Body of pancreas (tissue), 4 donors: ENCODE data around the gene PARP11. TPM values are rescaled to one million over a fixed set of nuclear protein-coding genes. Genes with fewer than 3 reads are reported as not detected.

Experiments used
- ATAC-seq: fragments of 150-250 bp; one replicate; pipeline ENCODE4 v1.9.1; 2016
- DNase-seq, 4 donors: peaks; one replicate each; pipeline ENCODE4 v3.0.0-alpha.2; 2019
- H3K27ac ChIP-seq, 4 donors: fragments of 200-600 bp; sonication (generic); 1 replicate in 3 of 4; 2 replicates in 1 of 4; pipeline versions ENCODE4 v1.5.1 to v1.6.1; 2016 to 2019; ENCODE audit warnings: mild to moderate bottlenecking in 1 of 4, mixed read lengths in 1 of 4, moderate library complexity in 1 of 4
- H3K27me3 ChIP-seq, 2 donors: fragments of 200-600 bp; sonication (generic); one replicate each; pipeline ENCODE4 v1.6.0; 2016; ENCODE audit warnings: mild to moderate bottlenecking in 1 of 2
- H3K36me3 ChIP-seq, 2 donors: fragments of 200-600 bp; sonication (generic); replicated peaks in 1 of 2; 2 replicates each; pipeline ENCODE4 v1.5.1; 2016; ENCODE audit warnings: low read depth in 2 of 2; ENCODE audit not compliant: insufficient read depth in 1 of 2
- H3K4me1 ChIP-seq: fragments of 200-600 bp; sonication (generic); one replicate; pipeline ENCODE4 v1.6.0; 2016
- H3K4me3 ChIP-seq, 2 donors: fragments of 200-600 bp; sonication (generic); 1 replicate in 1 of 2; 2 replicates in 1 of 2; pipeline ENCODE4 v1.5.1; 2016 to 2019
- H3K9me3 ChIP-seq, 3 donors: fragments of 200-600 bp; sonication (generic); 1 replicate in 2 of 3; 2 replicates in 1 of 3; pipeline ENCODE4 v1.5.1; 2016
- CTCF ChIP-seq, 7 experiments: fragments of 450-650 bp in 4 of 7; fragments of 200-600 bp in 3 of 7; sonication (generic) in 3 of 7; IDR thresholded peaks; one replicate each; pipeline ENCODE4 v1.5.1; 2016 to 2019; ENCODE audit warnings: antibody characterized with exemption in 7 of 7
- POLR2A ChIP-seq, 3 donors: fragments of 450-650 bp; IDR thresholded peaks; one replicate each; pipeline ENCODE4 v1.6.1; 2016; ENCODE audit warnings: antibody characterized with exemption in 3 of 3, mild to moderate bottlenecking in 2 of 3
- WGBS, 2 donors: methylation state at CpG; one replicate each; pipeline ENCODE4 v1.1.5; 2017; 5-methylcytosine and 5-hydroxymethylcytosine counted together
- intact Hi-C: fragments of 100-400 bp; cut with DNase I; formaldehyde crosslinking; loops from one replicate; pipeline ENCODE4 v1.15.1; 2023
- total RNA-seq, 2 donors: library from RNA; depleted of rRNA; stranded (reverse); fragments of >200 nt; gene quantifications; one replicate each; pipeline ENCODE4 v1.1.0, GENCODE V29; 2016

PARP11 gene
- total RNA-seq, 2 donors from 2014 or later, result 2.3 to 3.3 TPM

- Histone ChIP-seq H3K27me3 (no peaks in the 10 kb centered on the region), H3K4me1 (peaks cover 3% of the 10 kb centered on the region), H3K27ac (no peak overlapping the region), H3K9me3 (no peaks in the 10 kb centered on the region), H3K4me3 (no peak overlapping the region), H3K36me3 (no peaks in the 10 kb centered on the region)
- TF ChIP-seq POLR2A (IDR thresholded peaks at IDR 0.05), result no peak
- TF ChIP-seq CTCF (IDR thresholded peaks at IDR 0.05), result peak in 1 of 7 experiments; percentile 4
- ATAC-seq (no peak), DNase-seq (no peak)
- WGBS, 2 donors, result 84 to 94% methylated on average over 3 of the region's 3 CpGs
- intact Hi-C loops, result loop anchor here (5.0 kb wide), 1 partner anchor 500 kb away; no protein-coding TSS in a partner anchor
Measured at GRCh38 chr12:3797531-3798048, 75.6 kb downstream of the PARP11 start.

GRCh38 chr12:3795492-3796133 is 77.6 kb downstream of the PARP11 start:
- Histone ChIP-seq H3K4me1 (peaks cover 4% of the 10 kb centered on the region), H3K27me3 (no peaks in the 10 kb centered on the region), H3K36me3 (no peaks in the 10 kb centered on the region), H3K27ac (no peak overlapping the region), H3K4me3 (no peak overlapping the region), H3K9me3 (no peaks in the 10 kb centered on the region)
- DNase-seq (peak in 1 of 4 donors; percentile 2), ATAC-seq (no peak)
- no peak for TF ChIP-seq CTCF (IDR thresholded peaks at IDR 0.05)
- no peak for TF ChIP-seq POLR2A (IDR thresholded peaks at IDR 0.05)
- intact Hi-C loops, result loop anchor here (5.0 kb wide), 1 partner anchor 498 kb away; no protein-coding TSS in a partner anchor
- 27 to 35% methylated on average over 5 of the region's 5 CpGs for WGBS, 2 donors

- DNase-seq (no peak), ATAC-seq (no peak)
- H3K36me3 ChIP-seq, result no peaks in the 10 kb centered on the region
- H3K27ac ChIP-seq, result no peak overlapping the region
- TF ChIP-seq POLR2A (IDR thresholded peaks at IDR 0.05), result no peak
- TF ChIP-seq CTCF (IDR thresholded peaks at IDR 0.05), result no peak
- WGBS, 2 donors, result 21 to 24% methylated on average over 2 of the region's 2 CpGs
- intact Hi-C loops, result loop anchor here (5.0 kb wide), 1 partner anchor 498 kb away; no protein-coding TSS in a partner anchor
- no peaks in the 10 kb centered on the region for H3K9me3 ChIP-seq
- no peaks in the 10 kb centered on the region for H3K27me3 ChIP-seq
- peaks cover 4% of the 10 kb centered on the region for H3K4me1 ChIP-seq
- H3K4me3 ChIP-seq, result no peak overlapping the region
Measured at GRCh38 chr12:3795066-3795465, 78.1 kb downstream of the PARP11 start.

GRCh38 chr12:3792623-3793288 is 80.4 kb downstream of the PARP11 start:
- TF ChIP-seq CTCF (IDR thresholded peaks at IDR 0.05) (no peak), POLR2A (IDR thresholded peaks at IDR 0.05) (no peak)
- H3K9me3 ChIP-seq, result no peaks in the 10 kb centered on the region
- H3K4me3 ChIP-seq, result no peak overlapping the region
- peaks cover 4% of the 10 kb centered on the region for H3K4me1 ChIP-seq
- peak overlapping the region in 1 of 4 donors; percentile 12 for H3K27ac ChIP-seq
- 52 to 75% methylated on average over 10 of the region's 10 CpGs for WGBS, 2 donors
- peak in 3 of 4 donors; percentile 40 to 56 (median 43) for DNase-seq
- ATAC-seq, result peak; percentile 72
- H3K36me3 ChIP-seq, result no peaks in the 10 kb centered on the region
- intact Hi-C loops, result no loop called here
- H3K27me3 ChIP-seq, result no peaks in the 10 kb centered on the region
